DMS79 treated with DMSO at 0.1 percent for 48 hours (cell line): ENCODE data around the gene FAF1.
"Not testable (repeated sequence)": the region's sequence is repeated elsewhere in the genome, so short reads cannot be mapped to it uniquely, and the experiment has no call there.

Experiments used
- DNase-seq: peaks from one replicate; lab custom pipeline; 2025; lab: John Stamatoyannopoulos, UW

FAF1 gene

GRCh38 chr1:50847303-50847702 lies 112.8 kb downstream of the FAF1 start:
- DNase-seq: no peak

- DNase-seq: no peak
These were observed 113.7 kb downstream of the FAF1 start for GRCh38 chr1:50846224-50846839.

DNA sequence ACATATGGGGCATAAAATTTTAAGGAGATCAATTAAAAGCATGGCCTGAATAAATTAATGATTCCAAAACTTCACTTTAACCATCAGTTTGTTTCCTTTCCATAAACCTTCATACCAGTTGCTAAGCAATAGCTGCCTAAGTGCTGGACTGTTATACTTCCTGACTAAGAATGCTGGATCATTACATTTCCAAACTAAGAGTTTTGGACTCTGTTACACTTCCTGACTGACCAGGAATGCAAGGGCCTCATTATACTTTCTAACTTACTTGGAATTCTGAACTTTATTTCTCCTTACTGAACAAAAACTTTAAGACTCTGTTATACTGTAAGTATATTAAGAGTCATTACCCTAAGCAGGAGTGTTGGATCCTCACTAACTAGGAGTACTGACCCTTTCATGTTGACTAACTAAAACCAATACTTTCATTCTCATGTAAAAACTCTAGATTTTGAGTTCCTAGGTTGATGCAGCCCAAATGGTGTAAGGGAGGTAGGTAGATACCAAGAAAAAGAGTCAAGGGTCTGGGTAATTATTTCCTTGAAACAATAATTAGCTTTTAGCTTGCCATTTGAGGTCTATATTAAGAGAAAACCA lies 118.2 kb downstream of the FAF1 start:
- no peak for DNase-seq

DNA sequence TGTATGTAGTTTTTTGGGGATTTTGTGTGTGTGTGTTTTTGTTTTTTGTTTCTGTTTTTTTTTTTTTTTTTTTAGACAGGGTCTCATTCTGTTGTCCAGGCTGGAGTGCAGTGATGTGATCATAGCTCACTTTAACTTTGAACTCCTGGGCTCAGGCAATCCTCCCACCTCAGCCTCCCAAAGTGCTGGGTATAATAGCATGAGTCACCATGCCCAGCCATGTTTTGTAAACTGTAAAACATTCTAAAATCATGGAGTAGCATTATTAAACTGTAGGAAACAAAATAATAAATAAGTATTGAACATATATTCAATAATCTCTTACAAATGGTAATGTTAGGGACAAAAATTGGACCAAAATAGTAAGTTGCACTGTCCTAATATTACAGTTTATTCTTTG lies 124.0 kb downstream of the FAF1 start:
- DNase-seq: no peak

DNA sequence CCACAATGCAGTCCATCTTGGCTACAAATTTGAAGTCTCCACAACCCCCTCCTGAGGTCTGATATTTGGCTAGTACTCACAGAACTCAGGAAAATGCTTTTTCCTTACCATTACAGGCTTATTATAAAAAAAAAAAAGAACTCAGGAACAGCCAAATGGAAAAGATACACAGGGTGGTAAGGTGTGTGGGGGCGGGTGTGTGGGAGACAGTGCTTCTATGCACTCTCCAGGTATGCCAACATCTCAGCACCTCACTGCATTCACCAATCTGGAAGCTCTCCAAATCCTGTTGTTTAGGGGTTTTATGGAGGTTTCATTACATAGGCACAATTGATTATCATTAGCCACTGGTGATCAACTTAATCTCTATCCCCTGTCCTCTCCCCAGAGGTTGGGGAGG lies 126.9 kb downstream of the FAF1 start:
- no peak for DNase-seq

DNA sequence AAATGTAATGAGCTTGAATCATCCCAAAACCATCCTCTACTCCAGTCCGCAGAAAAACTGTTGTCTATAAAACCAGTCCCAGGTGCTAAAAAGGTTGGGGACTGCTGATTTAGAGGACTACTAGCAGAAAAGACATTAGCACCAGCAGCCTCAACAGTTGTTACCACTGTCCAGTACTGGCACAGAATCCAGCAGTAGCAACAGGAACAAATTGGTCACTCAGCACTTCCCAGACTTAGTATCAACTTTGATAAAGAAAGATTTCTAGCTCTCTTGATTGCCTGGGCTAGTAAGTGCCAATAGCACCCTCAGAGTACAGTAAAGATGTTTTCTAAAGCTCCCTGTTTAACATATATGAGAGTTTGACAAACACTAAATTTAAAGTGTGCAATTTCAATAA lies 127.9 kb downstream of the FAF1 start:
- DNase-seq: no peak

- no peak for DNase-seq
These were observed 128.6 kb downstream of the FAF1 start for GRCh38 chr1:50831300-50832061.

DNA sequence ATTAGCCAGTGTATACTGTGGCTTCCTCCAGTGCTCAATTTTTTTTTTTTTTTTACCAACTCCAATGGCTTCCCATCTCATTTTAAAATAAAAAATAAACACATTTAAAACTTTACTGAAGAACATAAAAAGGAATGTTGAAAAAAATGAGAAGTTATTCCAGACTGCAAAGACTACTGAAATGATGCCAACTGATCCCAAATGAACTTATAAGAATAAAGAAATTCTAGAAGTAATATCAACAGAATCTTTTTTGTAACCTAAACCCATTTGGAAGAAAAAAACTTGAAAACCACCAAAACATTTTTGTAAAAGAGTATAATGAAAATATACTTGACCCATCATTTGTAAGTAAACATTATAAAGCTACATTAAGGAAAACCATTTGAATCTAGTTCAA lies 129.4 kb downstream of the FAF1 start:
- DNase-seq: no peak

DNA sequence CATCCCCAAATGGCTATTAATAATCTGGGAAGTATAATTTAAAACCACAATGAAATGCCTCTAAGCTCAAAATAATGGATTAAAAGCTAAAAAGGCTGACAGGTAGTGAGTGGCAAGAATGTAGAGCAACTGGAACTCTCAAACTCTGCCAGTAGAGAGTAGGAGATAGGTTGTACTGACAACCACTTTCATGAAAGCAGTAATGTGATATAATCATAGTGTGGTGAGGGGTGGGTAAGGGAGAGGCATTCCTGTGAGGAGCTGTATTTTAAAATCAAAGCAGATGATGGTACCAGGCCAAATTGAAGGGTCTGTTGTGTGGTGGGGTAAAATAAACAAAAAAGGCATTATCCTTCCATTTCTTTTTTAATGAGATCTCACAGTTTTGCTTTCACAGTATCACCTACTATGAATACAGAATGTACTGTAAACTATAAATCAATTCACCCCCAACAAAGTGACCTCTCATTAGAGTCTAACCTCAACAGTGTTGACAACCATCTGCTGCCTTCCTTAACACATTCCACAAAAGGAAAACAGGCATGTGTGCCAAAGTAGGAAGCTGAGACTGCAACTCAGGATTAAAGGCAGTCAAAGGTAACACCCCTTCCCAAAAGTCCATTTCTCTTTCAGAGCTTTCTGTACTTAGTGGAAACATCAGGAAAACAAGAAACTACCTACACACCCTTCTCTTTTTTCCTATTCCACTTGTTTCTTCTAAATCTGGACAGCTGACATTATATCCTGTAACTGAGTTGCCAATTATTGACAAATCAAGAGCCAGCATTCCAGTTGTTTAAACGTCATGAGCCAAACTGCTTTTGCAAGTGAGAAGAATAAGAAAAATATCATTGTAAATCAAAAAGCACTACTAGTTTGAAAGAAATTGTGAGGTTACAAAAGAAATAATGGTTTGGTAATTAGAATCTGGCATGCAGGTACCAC lies 130.8 kb downstream of the FAF1 start:
- no peak for DNase-seq

GRCh38 chr1:50827546-50827945 lies 132.5 kb downstream of the FAF1 start:
- no peak for DNase-seq

GRCh38 chr1:50826792-50827191 lies 133.3 kb downstream of the FAF1 start:
- not testable (repeated sequence) for DNase-seq

DNA sequence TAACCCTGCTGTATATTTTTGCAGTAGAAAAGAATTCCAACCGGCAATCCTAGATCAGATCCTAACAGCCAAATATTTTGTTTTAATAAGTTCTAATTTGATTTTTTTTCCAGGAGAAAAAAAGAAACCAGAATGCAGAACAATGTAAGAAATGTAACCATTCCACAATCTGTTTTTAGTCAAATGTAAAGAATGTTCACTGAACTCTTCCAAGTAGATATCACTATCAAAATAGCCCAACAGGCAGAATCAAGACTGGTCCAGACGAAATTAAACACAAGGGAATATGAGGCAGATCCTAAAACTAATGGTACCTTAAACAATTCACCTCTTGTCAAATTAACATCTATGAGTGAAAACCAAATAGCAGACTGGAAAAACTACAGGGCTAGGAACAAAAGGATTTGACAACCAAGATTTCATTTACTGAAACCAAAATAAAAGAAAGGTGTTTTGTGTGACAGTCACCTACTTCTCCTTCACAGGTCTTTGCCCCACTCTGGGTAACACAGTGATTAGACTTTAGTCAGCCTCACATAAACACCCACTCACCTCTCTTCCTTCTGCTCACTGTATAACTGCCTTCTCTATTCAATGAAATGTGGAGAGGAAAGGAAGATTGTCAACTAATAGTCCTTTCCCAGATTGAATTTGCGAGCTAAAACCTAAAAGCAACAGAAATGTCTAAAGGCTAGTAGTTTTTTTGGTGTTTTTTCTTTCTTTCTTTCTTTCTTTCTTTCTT lies 137.9 kb downstream of the FAF1 start:
- no peak for DNase-seq

DNA sequence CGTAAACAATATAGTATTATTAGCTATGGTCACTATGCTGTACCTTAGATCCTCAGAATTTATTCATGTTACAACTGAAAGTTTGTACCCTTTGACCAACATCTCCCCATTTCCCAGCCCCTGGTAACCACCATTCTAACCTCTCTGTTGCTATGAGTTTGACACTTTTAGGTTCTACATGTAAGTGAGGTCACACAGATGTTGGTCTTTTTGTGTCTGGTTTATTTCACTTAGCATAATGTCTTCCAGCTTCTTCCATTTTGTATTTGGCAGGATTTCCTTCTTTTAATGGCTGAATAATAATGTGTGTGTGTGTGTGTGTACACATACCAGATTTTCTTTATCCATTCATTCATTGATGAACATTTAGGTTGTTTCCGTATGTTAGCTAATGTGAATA lies 139.5 kb downstream of the FAF1 start:
- no peak for DNase-seq

DNA sequence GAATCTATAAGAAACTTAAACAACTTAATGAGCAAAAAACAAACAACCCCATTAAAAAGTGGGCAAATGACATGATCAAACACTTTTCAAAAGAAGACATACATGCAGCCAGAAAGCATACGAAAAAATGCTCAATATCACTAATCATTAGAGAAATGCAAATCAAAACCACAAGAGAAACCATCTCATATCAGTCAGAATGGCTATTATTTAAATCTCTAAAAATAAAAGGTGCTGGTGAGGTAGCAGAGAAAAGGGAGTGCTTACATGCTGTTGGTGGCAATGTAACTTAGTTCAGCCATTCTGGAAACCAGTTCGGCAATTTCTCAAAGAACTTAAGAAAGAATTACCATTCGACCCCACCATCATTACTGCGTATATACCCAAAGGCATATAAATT lies 147.7 kb downstream of the FAF1 start:
- no peak for DNase-seq

- DNase-seq: no peak
These were observed 151.8 kb downstream of the FAF1 start for GRCh38 chr1:50808296-50808695.

DNA sequence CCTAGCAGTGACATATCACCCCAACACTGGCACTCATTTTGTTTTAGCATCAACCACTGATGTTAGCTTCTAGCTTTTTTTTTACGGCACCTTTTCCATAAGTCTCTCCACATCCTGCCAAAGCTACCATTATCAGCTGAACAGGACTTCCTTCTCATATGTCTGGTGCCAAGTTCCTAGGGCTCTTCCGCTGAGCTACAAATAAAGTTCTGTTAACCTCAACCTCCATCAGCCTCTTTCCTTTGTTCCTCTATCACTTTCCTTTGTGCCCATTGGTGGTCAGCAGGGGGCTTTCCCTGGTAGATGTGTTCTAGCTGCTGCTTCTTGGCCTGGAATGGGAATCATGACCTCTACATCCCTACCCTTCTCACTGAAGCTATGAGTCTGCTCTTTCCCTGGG lies 163.8 kb downstream of the FAF1 start:
- DNase-seq: no peak

DNA sequence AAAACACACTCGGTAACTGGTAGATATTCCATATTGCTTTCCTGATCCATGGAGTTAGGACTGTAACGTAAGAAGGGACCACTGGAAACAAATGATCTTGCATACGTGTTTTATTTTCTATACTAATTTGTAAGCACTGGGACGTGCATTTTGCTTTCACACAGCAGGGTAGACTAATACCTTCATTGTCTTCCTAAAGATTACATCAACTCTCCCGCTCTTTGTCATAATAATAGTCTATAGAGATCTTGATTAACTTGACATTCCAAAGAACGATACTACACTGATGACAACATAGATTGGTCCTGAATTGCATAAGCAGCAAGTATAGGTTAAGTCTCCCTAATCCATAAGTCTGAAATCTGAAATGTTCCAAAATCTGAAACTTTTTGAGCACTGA lies 166.5 kb downstream of the FAF1 start:
- DNase-seq: no peak

DNA sequence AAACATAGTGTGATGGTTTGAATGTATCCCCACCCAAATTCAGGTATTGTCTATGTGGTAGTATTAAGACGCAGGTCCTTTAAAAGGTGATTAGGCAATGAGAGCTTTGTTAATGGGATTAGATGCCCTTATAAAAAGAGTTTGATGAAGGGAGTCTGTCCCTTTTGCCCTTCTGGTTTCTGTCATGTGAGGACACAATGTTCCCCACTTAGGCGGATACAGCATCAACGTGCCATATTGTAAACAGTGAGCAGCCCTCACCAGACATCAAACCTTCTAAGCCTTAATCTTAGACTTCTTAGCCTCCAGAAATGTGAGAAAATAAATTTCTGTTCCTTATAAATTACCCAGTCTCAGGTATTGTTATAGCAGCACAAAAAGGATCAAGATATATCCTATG lies 172.8 kb downstream of the FAF1 start:
- no peak for DNase-seq

- no peak for DNase-seq
These were observed 176.8 kb downstream of the FAF1 start for GRCh38 chr1:50783286-50783685.

DNA sequence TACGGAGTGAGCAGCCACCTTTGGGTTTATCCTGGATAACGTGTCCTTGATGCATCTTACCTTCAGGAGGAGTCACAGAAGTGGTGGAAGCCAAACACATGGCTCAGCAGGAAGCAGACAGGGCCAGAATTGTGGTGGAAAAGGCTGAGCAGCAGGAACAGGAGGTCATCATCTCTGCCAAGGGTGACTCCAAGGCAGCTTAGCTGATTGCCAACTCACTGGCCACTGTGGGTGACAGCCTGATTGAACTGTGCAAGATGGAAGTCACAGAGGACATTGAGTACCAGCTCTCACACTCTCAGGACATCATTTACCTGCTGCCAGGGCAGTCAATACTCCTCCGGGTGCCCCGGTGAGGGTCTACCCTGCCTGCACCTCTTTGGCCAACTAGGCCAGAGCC lies 179.3 kb downstream of the FAF1 start:
- no peak for DNase-seq

- DNase-seq: no peak
These were observed 180.3 kb downstream of the FAF1 start for GRCh38 chr1:50779801-50780200.

DNA sequence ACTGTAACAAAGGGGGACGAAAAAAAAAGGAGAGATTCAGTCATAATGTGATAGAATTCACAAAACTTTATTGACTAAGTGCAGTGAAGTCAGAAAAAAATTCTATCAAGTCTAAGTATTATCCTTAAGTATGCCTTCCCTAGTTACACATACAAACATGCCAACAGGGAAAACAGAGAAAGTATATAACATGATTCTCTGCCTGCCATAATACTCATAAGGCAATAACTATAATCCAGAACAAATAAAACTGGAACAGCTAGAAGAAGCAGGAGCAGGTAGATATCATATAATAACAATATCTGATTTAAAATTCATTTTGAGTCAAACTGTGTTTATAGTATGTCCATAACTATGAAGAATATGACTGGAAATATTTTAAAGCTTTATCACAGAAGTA lies 184.3 kb downstream of the FAF1 start:
- no peak for DNase-seq
